Neutrophil (primary cell): ENCODE results near the gene IQSEC1.

Experiments used
- H3K27ac ChIP-seq: fragments of 200-600 bp; sonication (generic); 2 replicates; pipeline ENCODE4 v1.5.1; 2016; ENCODE audit warnings: mild to moderate bottlenecking, moderate library complexity
- H3K27me3 ChIP-seq: fragments of 200-600 bp; sonication (generic); 2 replicates; pipeline ENCODE4 v1.6.0; 2016; ENCODE audit warnings: mild to moderate bottlenecking
- H3K36me3 ChIP-seq: fragments of 200-600 bp; sonication (generic); 2 replicates; pipeline ENCODE4 v1.5.1; 2017
- H3K4me1 ChIP-seq, 2 experiments: fragments of 200-600 bp in 1 of 2; sonication (generic) in 1 of 2; 1 replicate in 1 of 2; 2 replicates in 1 of 2; pipeline versions ENCODE4 v1.5.1 to v1.6.1; 2013 to 2016; ENCODE audit warnings: low read depth in 1 of 2, low read length in 1 of 2, mild to moderate bottlenecking in 1 of 2, moderate library complexity in 1 of 2; ENCODE audit not compliant: control insufficient read depth in 1 of 2, insufficient read depth in 1 of 2
- H3K4me3 ChIP-seq, 2 experiments: fragments of 200-600 bp in 1 of 2; sonication (generic) in 1 of 2; 1 replicate in 1 of 2; 2 replicates in 1 of 2; pipeline ENCODE4 v1.5.1; 2013 to 2016; ENCODE audit warnings: low read depth in 1 of 2, low read length in 1 of 2, mild to moderate bottlenecking in 1 of 2, moderate library complexity in 1 of 2
- H3K9me3 ChIP-seq: fragments of 200-600 bp; sonication (generic); 2 replicates; pipeline ENCODE4 v1.5.1; 2016
- CTCF ChIP-seq: fragments of 200-600 bp; sonication (generic); IDR thresholded peaks from 2 replicates; pipeline ENCODE4 v1.5.1; 2016; ENCODE audit warnings: antibody characterized with exemption

The IQSEC1 gene

DNA sequence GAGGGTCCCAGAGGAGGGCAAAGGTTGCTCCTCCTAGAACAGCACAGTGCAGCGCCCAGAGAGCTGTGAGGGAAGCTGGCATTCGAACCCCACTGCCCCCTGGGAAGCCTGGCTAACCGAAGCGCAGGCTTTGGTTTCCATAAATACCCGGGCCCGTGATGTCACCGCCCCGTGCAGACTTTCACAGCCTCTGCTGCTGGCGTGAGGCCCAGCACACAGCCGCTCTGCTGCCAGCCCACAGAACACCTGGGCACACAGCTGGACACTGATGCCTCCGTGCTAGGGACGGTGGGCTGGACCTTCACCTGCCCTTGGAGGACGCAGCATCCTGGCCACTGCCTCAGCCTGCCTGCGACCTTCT, 1.0 kb downstream of the IQSEC1 start:
- H3K4me3 ChIP-seq = no peak overlapping the region
- no peaks in the 10 kb centered on the region for H3K9me3 ChIP-seq
- H3K36me3 ChIP-seq = no peaks in the 10 kb centered on the region
- peaks cover 58% of the 10 kb centered on the region for H3K27me3 ChIP-seq
- H3K27ac ChIP-seq = no peak overlapping the region
- H3K4me1 ChIP-seq = peaks cover 11 to 14% of the 10 kb centered on the region in 2 experiments
- no peak for TF ChIP-seq CTCF

DNA sequence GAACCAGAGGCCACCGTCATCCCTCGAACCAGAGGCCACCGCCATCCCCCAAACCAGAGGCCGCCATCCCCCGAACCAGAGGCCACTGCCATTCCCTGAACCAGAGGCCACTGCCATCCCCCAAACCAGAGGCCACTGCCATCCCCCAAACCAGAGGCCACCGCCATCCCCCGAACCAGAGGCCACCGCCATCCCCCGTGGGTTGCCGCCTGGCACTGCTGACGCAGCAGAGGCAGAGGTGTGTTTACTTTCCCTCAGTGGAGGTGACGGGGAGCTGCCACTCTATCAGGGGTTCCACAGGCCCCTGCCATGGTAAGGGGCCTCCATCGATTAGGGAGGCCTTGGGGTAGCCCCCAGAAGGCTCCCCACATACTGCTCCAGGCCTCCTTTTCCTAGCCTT, 1.5 kb downstream of the IQSEC1 start:
- Histone ChIP-seq H3K9me3 (no peaks in the 10 kb centered on the region), H3K4me1 (peaks cover 11 to 14% of the 10 kb centered on the region in 2 experiments), H3K4me3 (no peak overlapping the region), H3K36me3 (no peaks in the 10 kb centered on the region), H3K27ac (no peak overlapping the region), H3K27me3 (peaks cover 57% of the 10 kb centered on the region)
- no peak for TF ChIP-seq CTCF

DNA sequence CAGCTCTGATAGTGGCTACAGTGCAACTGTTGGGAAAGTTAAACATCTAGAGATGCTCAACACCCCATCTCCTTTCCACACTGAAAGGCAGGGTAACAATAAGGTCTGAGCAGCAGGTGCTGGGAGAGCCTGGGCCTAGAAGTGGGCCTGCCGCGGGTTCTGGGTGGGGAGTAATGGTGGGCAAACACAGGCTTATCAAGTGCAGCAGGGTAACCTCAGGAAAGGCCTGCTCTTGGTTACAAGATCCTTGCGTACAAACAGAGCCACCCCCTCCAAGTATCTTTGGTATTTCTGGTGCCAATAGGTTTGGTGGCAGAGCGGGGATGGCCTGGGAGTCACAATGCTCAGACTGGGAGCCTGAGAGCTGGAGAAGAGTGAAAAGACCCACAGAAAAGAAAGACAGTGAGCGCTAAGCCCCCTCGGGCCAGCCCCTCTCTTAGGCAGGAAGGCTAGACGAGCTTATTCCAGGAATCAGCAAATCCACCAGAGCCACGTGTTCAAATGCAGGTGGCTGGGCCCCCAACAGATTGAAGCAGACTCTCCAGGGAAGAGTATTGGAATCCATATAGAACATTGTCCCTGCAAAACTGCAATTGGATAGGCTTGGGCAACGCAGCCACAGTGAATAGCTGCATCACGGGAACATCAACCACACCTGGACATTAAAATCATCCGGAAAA, 2.7 kb downstream of the IQSEC1 start:
- H3K4me1 ChIP-seq = peaks cover 11 to 14% of the 10 kb centered on the region in 2 experiments
- H3K36me3 ChIP-seq = no peaks in the 10 kb centered on the region
- H3K4me3 ChIP-seq = no peak overlapping the region
- H3K9me3 ChIP-seq = no peaks in the 10 kb centered on the region
- peaks cover 57% of the 10 kb centered on the region for H3K27me3 ChIP-seq
- no peak overlapping the region for H3K27ac ChIP-seq
- TF ChIP-seq CTCF = no peak

GRCh38 chr3:13069495-13069894, 3.7 kb downstream of the IQSEC1 start:
- Histone ChIP-seq H3K27me3 (peaks cover 49% of the 10 kb centered on the region), H3K4me1 (peaks cover 11 to 14% of the 10 kb centered on the region in 2 experiments), H3K4me3 (no peak overlapping the region), H3K36me3 (no peaks in the 10 kb centered on the region), H3K27ac (no peak overlapping the region), H3K9me3 (no peaks in the 10 kb centered on the region)
- no peak for TF ChIP-seq CTCF

GRCh38 chr3:13068269-13069010, 4.8 kb downstream of the IQSEC1 start:
- H3K27ac ChIP-seq = no peak overlapping the region

More at GRCh38 chr3:13068269-13069010, 4.8 kb downstream of the IQSEC1 start:
- H3K9me3 ChIP-seq = no peaks in the 10 kb centered on the region
- peak; percentile 15 for TF ChIP-seq CTCF
- H3K4me3 ChIP-seq = no peak overlapping the region
- H3K36me3 ChIP-seq = no peaks in the 10 kb centered on the region
- H3K4me1 ChIP-seq = peaks cover 11 to 14% of the 10 kb centered on the region in 2 experiments
- peaks cover 39% of the 10 kb centered on the region for H3K27me3 ChIP-seq
